ENCODE data around the gene CLDN24. TPM values are rescaled to one million over a fixed set of nuclear protein-coding genes. Genes with fewer than 3 reads are reported as not detected.

CLDN24 gene
- polyA plus RNA-seq, 12 donors: 0.30 to 0.34 TPM; not detected in 10

- DNase-seq: no peak
These were observed 710 bp downstream of the CLDN24 start for GRCh38 chr4:183321516-183321915.

GRCh38 chr4:183321079-183321478, 1.1 kb downstream of the CLDN24 start:
- no peak for DNase-seq

- no peak for DNase-seq
These were observed 1.8 kb downstream of the CLDN24 start, which contains the start of gene CLDN22 for GRCh38 chr4:183320211-183321059. TSS of gene CLDN22 (minus strand) at chr4:183320276. CDS start at chr4:183320218, 58 bp downstream.

GRCh38 chr4:183318656-183319055, 3.6 kb downstream of the CLDN24 start:
- no peak for DNase-seq

- DNase-seq: no peak
These were observed 7.4 kb downstream of the CLDN24 start for GRCh38 chr4:183314806-183315205.

- DNase-seq: no peak
These were observed 7.9 kb downstream of the CLDN24 start for GRCh38 chr4:183314336-183314735.

GRCh38 chr4:183312841-183313240, 9.4 kb downstream of the CLDN24 start:
- DNase-seq: no peak

GRCh38 chr4:183306811-183307210, 15.4 kb downstream of the CLDN24 start:
- no peak for DNase-seq

GRCh38 chr4:183304538-183304937, 17.7 kb downstream of the CLDN24 start:
- no peak for DNase-seq

GRCh38 chr4:183304067-183304466, 18.2 kb downstream of the CLDN24 start:
- no peak for DNase-seq

GRCh38 chr4:183303301-183303700, 18.9 kb downstream of the CLDN24 start:
- DNase-seq: no peak

GRCh38 chr4:183300655-183301054, 21.6 kb downstream of the CLDN24 start:
- DNase-seq: peak; percentile 24

- peak; percentile 18 for DNase-seq
These were observed 22.2 kb downstream of the CLDN24 start for GRCh38 chr4:183300070-183300469.

GRCh38 chr4:183299464-183299863, 22.8 kb downstream of the CLDN24 start:
- DNase-seq: no peak

GRCh38 chr4:183297675-183298074, 24.6 kb downstream of the CLDN24 start:
- no peak for DNase-seq

GRCh38 chr4:183295711-183296110, 26.5 kb downstream of the CLDN24 start:
- no peak for DNase-seq

- DNase-seq: no peak
These were observed 31.2 kb downstream of the CLDN24 start for GRCh38 chr4:183291070-183291469.

- no peak for DNase-seq
These were observed 32.5 kb downstream of the CLDN24 start for GRCh38 chr4:183289688-183290087.

- no peak for DNase-seq
These were observed 33.3 kb downstream of the CLDN24 start for GRCh38 chr4:183288955-183289354.

GRCh38 chr4:183287677-183288076, 34.5 kb downstream of the CLDN24 start:
- DNase-seq: no peak

- DNase-seq: no peak
These were observed 34.9 kb downstream of the CLDN24 start for GRCh38 chr4:183287309-183287659.

GRCh38 chr4:183286590-183287308, 35.5 kb downstream of the CLDN24 start:
- no peak for DNase-seq

GRCh38 chr4:183285886-183286285, 36.3 kb downstream of the CLDN24 start:
- no peak for DNase-seq
